GM11168 (cell line): ENCODE measurements around the gene JADE1.

Experiments used
- in situ Hi-C: fragments of 300-500 bp; cut with MboI; formaldehyde crosslinking; loops from one replicate; pipeline ENCODE4 v1.12.0; 2022; ENCODE audit warnings: low sequenced_read_pairs; ENCODE audit not compliant: unreplicated experiment

JADE1 gene

GRCh38 chr4:128840711-128841318, 31.3 kb downstream of the JADE1 start:
- in situ Hi-C loops: no loop called here

GRCh38 chr4:128841402-128841801, 31.9 kb downstream of the JADE1 start:
- in situ Hi-C loops: no loop called here

- in situ Hi-C loops: no loop called here
Measured at GRCh38 chr4:128844931-128845330, 35.4 kb downstream of the JADE1 start.

- in situ Hi-C loops: no loop called here
Measured at GRCh38 chr4:128846063-128846462, 36.6 kb downstream of the JADE1 start.

- in situ Hi-C loops: no loop called here
Measured at GRCh38 chr4:128847082-128847724, 37.7 kb downstream of the JADE1 start.

- in situ Hi-C loops: no loop called here
Measured at GRCh38 chr4:128848461-128848860, 39.0 kb downstream of the JADE1 start.

- in situ Hi-C loops: no loop called here
Measured at GRCh38 chr4:128850252-128850651, 40.8 kb downstream of the JADE1 start.

GRCh38 chr4:128853741-128854140, 44.2 kb downstream of the JADE1 start:
- in situ Hi-C loops: no loop called here

GRCh38 chr4:128854433-128854832, 44.9 kb downstream of the JADE1 start:
- in situ Hi-C loops: no loop called here

- in situ Hi-C loops: no loop called here
Measured at GRCh38 chr4:128855621-128856020, 46.1 kb downstream of the JADE1 start.

- in situ Hi-C loops: no loop called here
Measured at GRCh38 chr4:128856246-128856645, 46.7 kb downstream of the JADE1 start.

- in situ Hi-C loops: no loop called here
Measured at GRCh38 chr4:128858879-128859671, 49.6 kb downstream of the JADE1 start.

GRCh38 chr4:128859887-128860677, 50.6 kb downstream of the JADE1 start:
- in situ Hi-C loops: no loop called here

GRCh38 chr4:128861856-128862518, 52.5 kb downstream of the JADE1 start:
- in situ Hi-C loops: no loop called here

GRCh38 chr4:128862608-128863311, 53.3 kb downstream of the JADE1 start:
- in situ Hi-C loops: no loop called here

GRCh38 chr4:128863312-128864075, 54.0 kb downstream of the JADE1 start:
- in situ Hi-C loops: no loop called here

GRCh38 chr4:128865132-128865531, 55.6 kb downstream of the JADE1 start:
- in situ Hi-C loops: no loop called here

GRCh38 chr4:128866269-128866668, 56.8 kb downstream of the JADE1 start:
- in situ Hi-C loops: no loop called here

- in situ Hi-C loops: no loop called here
Measured at GRCh38 chr4:128866691-128867090, 57.2 kb downstream of the JADE1 start.
